SU-DHL-6 (cell line): ENCODE results near the gene SRF.

Source experiments
- H2AFZ ChIP-seq: fragments of 200-600 bp; sonication (generic); 2 replicates; pipeline ENCODE4 v1.6.1; 2014; ENCODE audit warnings: low read depth, mild to moderate bottlenecking, moderate library complexity, mixed read lengths, antibody characterized with exemption, low read length; ENCODE audit not compliant: severe bottlenecking
- H3F3A ChIP-seq: fragments of 200-600 bp; shearing (Covaris generic); 2 replicates; pipeline ENCODE4 v1.6.0; 2016; ENCODE audit warnings: antibody characterized with exemption, mild to moderate bottlenecking; ENCODE audit not compliant: insufficient read depth
- H3K27ac ChIP-seq: fragments of 200-600 bp; sonication (generic); 2 replicates; pipeline ENCODE4 v1.5.1; 2016; ENCODE audit warnings: low read depth, mild to moderate bottlenecking, low read length, moderate library complexity, mixed read lengths
- H3K27me3 ChIP-seq: fragments of 200-600 bp; sonication (generic), shearing (Covaris generic); 2 replicates; pipeline ENCODE4 v1.6.0; 2014; ENCODE audit warnings: mild to moderate bottlenecking, low read length
- H3K36me3 ChIP-seq: fragments of 200-600 bp; sonication (generic); 2 replicates; pipeline ENCODE4 v1.6.1; 2014; ENCODE audit warnings: mild to moderate bottlenecking, low read length, mixed read lengths
- H3K4me2 ChIP-seq: fragments of 300-600, 200-600 bp; shearing (Covaris generic), sonication (generic); 2 replicates; pipeline ENCODE4 v1.6.0; 2014; ENCODE audit warnings: low read length, low read depth, mild to moderate bottlenecking; ENCODE audit not compliant: poor library complexity, severe bottlenecking
- H3K4me3 ChIP-seq: fragments of 200-600 bp; sonication (generic); 2 replicates; pipeline ENCODE4 v1.5.1; 2014; ENCODE audit warnings: antibody characterized with exemption, low read length, mild to moderate bottlenecking, mixed read lengths; ENCODE audit not compliant: insufficient read depth, poor library complexity, severe bottlenecking
- H3K79me2 ChIP-seq: fragments of 200-600 bp; sonication (generic); 2 replicates; pipeline ENCODE4 v1.6.1; 2014; ENCODE audit warnings: mild to moderate bottlenecking, low read length, moderate library complexity; ENCODE audit not compliant: insufficient read depth
- H3K9ac ChIP-seq: fragments of 200-600 bp; sonication (generic); 2 replicates; pipeline ENCODE4 v1.7.0; 2014; ENCODE audit warnings: mild to moderate bottlenecking, low read length
- H3K9me2 ChIP-seq: fragments of 200-600 bp; sonication (generic); replicated peaks from 2 replicates; pipeline ENCODE4 v1.6.1; 2014; ENCODE audit warnings: low read length; ENCODE audit not compliant: insufficient read depth
- H3K9me3 ChIP-seq: fragments of 200-600 bp; sonication (generic); 2 replicates; pipeline ENCODE4 v1.6.1; 2014; ENCODE audit warnings: low read length, mixed read lengths; ENCODE audit not compliant: insufficient read depth
- H4K20me1 ChIP-seq: fragments of 200-600 bp; sonication (generic); 2 replicates; pipeline ENCODE4 v1.6.1; 2014; ENCODE audit warnings: low read depth, mild to moderate bottlenecking, antibody characterized with exemption, low read length, moderate library complexity, mixed read lengths
- EZH2phosphoT487 ChIP-seq: fragments of 200-600 bp; sonication (generic), shearing (Covaris generic); conservative IDR thresholded peaks from 2 replicates; pipeline ENCODE4 v1.6.1; 2018; ENCODE audit warnings: mild to moderate bottlenecking, antibody characterized with exemption, low read length, moderate library complexity, mixed read lengths
- TF ChIP-seq, protein P1 (sequence below): fragments of 200-600 bp; sonication (generic); IDR thresholded peaks from one replicate; pipeline ENCODE4 v1.5.1; 2017; ENCODE audit warnings: antibody characterized with exemption, mild to moderate bottlenecking, low read length, moderate library complexity; ENCODE audit not compliant: insufficient read depth, poor library complexity, severe bottlenecking

SRF gene

DNA sequence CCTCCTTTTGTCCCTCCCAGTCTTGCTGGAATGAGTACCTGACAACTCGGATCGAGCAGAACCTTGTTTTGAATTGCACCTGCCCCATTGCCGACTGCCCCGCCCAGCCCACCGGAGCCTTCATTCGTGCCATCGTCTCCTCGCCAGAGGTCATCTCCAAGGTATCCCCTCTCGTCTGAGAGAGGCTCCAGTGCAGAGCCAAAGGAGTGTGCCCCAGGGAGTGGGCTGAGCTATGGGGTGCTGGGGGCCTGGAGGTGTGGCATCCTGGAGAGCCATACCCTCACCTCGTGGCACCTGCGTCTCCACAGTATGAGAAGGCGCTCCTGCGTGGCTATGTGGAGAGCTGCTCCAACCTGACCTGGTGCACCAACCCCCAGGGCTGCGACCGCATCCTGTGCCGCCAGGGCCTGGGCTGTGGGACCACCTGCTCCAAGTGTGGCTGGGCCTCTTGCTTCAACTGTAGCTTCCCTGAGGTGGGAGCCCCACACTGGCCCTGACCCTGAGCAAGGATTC, 49.4 kb downstream of the SRF start:
- Histone ChIP-seq H3K9me3 (no peaks in the 10 kb centered on the region), H3K9me2 (no peaks in the 10 kb centered on the region), H3F3A (peaks cover 24% of the 10 kb centered on the region), H4K20me1 (no peaks in the 10 kb centered on the region), H3K4me2 (no peak overlapping the region), H3K27ac (no peak overlapping the region), H3K36me3 (peaks cover 3% of the 10 kb centered on the region), H3K4me3 (no peak overlapping the region), H2AFZ (no peak overlapping the region), H3K79me2 (no peaks in the 10 kb centered on the region), H3K27me3 (no peaks in the 10 kb centered on the region), H3K9ac (no peak overlapping the region)
- no peak for TF ChIP-seq EZH2phosphoT487
- TF ChIP-seq, protein P1, sequence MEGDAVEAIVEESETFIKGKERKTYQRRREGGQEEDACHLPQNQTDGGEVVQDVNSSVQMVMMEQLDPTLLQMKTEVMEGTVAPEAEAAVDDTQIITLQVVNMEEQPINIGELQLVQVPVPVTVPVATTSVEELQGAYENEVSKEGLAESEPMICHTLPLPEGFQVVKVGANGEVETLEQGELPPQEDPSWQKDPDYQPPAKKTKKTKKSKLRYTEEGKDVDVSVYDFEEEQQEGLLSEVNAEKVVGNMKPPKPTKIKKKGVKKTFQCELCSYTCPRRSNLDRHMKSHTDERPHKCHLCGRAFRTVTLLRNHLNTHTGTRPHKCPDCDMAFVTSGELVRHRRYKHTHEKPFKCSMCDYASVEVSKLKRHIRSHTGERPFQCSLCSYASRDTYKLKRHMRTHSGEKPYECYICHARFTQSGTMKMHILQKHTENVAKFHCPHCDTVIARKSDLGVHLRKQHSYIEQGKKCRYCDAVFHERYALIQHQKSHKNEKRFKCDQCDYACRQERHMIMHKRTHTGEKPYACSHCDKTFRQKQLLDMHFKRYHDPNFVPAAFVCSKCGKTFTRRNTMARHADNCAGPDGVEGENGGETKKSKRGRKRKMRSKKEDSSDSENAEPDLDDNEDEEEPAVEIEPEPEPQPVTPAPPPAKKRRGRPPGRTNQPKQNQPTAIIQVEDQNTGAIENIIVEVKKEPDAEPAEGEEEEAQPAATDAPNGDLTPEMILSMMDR, result no peak

DNA sequence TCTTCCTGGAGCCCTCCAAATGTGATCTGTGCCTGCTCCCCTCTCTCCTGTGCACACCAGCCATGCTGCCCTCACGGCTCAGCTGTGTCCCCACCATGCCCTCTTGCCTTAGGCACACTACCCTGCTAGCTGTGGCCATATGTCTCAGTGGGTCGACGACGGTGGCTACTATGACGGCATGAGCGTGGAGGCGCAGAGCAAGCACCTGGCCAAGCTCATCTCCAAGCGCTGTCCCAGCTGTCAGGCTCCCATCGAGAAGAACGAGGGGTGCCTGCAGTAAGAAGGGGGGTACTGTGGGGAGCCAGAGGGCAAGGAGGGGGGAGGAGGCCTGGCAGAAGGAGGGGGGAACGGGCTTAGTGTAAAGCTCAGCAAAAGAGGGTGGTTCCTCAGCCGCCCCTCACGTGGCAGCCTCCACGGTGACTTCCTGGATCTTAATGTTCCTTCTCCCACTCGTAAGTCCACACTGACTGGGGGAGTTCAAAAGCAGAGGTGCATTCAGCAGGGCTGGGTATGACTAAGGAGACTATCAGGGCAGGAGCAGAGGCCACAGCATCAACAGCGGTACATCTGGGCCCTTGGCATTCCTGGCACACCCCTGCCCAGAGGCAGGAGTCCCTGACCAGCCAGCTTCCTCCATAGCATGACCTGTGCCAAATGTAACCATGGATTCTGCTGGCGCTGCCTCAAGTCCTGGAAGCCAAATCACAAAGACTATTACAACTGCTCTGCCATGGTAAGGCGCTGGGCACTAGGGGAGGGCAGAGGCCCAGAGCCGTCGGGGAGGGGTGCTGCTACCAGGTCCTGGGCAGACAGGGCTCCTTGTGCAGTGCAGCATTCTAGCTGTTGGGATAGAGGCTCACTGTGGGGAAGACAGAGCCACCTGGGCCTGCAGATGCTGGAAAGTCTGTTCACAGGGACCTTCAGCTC, 50.2 kb downstream of the SRF start:
- peaks cover 4% of the 10 kb centered on the region for H3K36me3 ChIP-seq
- TF ChIP-seq, protein P1, result no peak
- TF ChIP-seq EZH2phosphoT487, result no peak

DNA sequence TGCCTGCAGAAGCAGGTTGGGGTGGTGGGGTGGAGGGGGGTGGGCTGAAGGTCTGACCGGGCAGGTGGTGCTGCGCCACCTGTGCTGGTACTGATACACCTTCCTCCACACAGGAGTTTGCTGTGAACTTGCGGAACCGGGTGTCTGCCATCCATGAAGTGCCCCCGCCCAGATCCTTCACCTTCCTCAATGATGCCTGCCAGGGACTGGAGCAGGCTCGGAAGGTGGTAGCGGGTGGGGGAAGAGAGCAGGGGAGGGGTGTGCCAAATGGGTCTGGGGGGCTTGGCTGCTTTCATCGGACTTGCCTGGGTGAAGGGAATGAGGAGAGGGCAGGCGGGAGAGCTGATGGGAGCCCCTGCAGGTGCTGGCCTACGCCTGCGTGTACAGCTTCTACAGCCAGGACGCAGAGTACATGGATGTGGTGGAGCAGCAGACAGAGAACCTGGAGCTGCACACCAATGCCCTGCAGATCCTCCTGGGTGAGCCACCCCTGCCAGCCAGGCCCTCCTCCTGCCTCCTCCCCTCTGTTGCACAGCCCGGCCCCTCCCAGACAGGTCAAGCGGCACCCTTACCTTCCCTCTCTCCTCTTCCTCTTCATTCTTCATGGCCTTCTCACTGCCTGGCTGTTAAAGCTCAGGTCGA, 51.5 kb downstream of the SRF start:
- Histone ChIP-seq H3K27ac (peak overlapping the region; percentile 22; the same call in 1 of the 2 replicates), H3K4me2 (no peak overlapping the region), H3K9me2 (no peaks in the 10 kb centered on the region)

More for the DNA sequence above, 50.2 kb downstream of the SRF start:
- Histone ChIP-seq H3F3A (peaks cover 31% of the 10 kb centered on the region), H3K27ac (no peak overlapping the region), H3K27me3 (no peaks in the 10 kb centered on the region), H3K4me3 (no peak overlapping the region), H3K9ac (no peak overlapping the region), H2AFZ (no peak overlapping the region), H3K79me2 (no peaks in the 10 kb centered on the region), H3K9me2 (no peaks in the 10 kb centered on the region), H4K20me1 (no peaks in the 10 kb centered on the region), H3K9me3 (no peaks in the 10 kb centered on the region), H3K4me2 (no peak overlapping the region)

More for the DNA sequence above, 51.5 kb downstream of the SRF start:
- H2AFZ ChIP-seq, result no peak overlapping the region
- no peaks in the 10 kb centered on the region for H3K27me3 ChIP-seq
- peaks cover 4% of the 10 kb centered on the region for H3K36me3 ChIP-seq
- no peak overlapping the region for H3K9ac ChIP-seq
- peaks cover 29% of the 10 kb centered on the region for H3F3A ChIP-seq
- TF ChIP-seq EZH2phosphoT487, result no peak
- TF ChIP-seq, protein P1, result no peak
- no peak overlapping the region for H3K4me3 ChIP-seq
- no peaks in the 10 kb centered on the region for H3K9me3 ChIP-seq
- H3K79me2 ChIP-seq, result peaks cover 4% of the 10 kb centered on the region; the same call in 1 of the 2 replicates
- no peaks in the 10 kb centered on the region for H4K20me1 ChIP-seq
